Erythroblast (primary cell): Measurements from ENCODE around the gene MICAL2.

Experiments used
- GATA1 ChIP-seq: IDR thresholded peaks from 2 replicates; pipeline ENCODE4 v1.6.1; 2011; ENCODE audit warnings: low read depth, mild to moderate bottlenecking, control low read depth, low read length, moderate library complexity
- POLR2A ChIP-seq: IDR thresholded peaks from 2 replicates; pipeline ENCODE4 v1.6.1; 2011; ENCODE audit warnings: mild to moderate bottlenecking, low read length

DNA sequence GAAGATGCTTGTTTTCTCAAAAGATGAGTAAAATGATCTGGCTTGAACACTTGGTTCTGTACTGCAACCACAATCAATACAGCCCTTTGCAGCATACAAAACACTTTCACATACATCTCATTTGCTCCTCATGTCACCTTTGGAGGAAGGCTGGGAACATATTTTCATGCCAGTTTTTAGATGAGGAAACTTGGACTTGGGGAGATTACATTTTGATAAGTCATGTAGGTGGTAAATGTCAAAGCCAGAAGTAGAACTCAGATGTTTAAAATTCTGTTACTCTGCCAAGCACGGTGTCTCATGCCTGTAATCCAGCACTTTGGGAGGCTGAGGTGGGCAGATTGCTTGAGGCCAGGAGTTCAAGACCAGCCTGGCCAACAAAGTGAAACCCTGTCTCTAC is 121.8 kb downstream of the MICAL2 start:
- TF ChIP-seq POLR2A (no peak), GATA1 (no peak)
